ENCODE results near the gene MBNL3.

DNA sequence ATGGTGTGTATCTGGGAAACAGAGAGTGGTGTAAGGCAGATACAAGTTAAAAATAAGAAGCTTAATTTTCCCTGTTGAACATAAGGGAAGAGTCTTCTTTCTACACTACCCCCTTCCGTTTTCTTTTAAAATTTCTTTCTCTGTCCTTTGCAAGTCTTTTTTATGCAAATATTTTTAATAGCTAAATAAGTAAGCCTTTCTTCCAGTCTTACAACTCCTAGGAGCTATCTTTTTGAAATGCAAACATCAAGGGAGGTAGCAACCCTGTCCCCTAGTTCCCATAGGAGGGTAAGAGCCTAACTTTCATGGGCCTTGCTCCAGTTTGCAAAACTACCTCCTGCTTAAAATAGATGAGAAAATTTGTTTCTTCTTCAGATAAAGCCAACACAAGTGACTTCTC lies 121.5 kb downstream of the MBNL3 start:
- no peak for TF ChIP-seq EP300 (IDR thresholded peaks at IDR 0.05)
- TF ChIP-seq, protein P1, sequence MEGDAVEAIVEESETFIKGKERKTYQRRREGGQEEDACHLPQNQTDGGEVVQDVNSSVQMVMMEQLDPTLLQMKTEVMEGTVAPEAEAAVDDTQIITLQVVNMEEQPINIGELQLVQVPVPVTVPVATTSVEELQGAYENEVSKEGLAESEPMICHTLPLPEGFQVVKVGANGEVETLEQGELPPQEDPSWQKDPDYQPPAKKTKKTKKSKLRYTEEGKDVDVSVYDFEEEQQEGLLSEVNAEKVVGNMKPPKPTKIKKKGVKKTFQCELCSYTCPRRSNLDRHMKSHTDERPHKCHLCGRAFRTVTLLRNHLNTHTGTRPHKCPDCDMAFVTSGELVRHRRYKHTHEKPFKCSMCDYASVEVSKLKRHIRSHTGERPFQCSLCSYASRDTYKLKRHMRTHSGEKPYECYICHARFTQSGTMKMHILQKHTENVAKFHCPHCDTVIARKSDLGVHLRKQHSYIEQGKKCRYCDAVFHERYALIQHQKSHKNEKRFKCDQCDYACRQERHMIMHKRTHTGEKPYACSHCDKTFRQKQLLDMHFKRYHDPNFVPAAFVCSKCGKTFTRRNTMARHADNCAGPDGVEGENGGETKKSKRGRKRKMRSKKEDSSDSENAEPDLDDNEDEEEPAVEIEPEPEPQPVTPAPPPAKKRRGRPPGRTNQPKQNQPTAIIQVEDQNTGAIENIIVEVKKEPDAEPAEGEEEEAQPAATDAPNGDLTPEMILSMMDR (IDR thresholded peaks at IDR 0.05), result no peak
